Measurements from ENCODE around the gene CDIP1.

CDIP1 gene

DNA sequence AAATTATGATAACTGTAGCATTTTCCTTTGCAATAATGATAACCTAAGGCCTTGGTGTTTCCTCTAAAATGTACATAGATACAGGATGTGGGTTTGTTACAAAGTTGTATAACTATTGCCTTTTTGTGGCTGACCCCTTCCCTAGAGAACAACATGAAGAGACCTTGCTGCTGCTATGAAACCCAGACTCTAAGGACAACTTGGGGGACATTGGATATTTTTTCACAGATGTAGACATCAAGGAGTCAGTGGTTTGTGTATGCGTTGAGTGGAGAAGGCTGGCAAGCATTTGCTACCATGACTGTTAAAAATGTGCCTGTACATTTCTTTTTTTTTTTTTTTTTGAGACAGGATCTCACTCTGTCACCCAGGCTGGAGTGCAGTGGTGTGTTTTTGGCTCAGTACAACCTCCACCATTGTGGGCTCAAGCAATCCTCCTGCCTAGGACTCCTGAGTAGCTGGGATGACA lies 50.0 kb downstream of the CDIP1 start:
- CTCF ChIA-PET = no interaction called here
- DNase-seq (ENCODE audit: extremely low spot score) = no peak
- TF ChIP-seq ELF4 (IDR thresholded peaks at IDR 0.05) = no peak
- no peak for TF ChIP-seq LEF1 (IDR thresholded peaks at IDR 0.05; ENCODE audit: borderline replicate concordance)
- no peak for TF ChIP-seq CTBP1 (IDR thresholded peaks at IDR 0.05; ENCODE audit: borderline replicate concordance)
- TF ChIP-seq FOXK2 (IDR thresholded peaks at IDR 0.05) = no peak
- TF ChIP-seq SUZ12 (IDR thresholded peaks at IDR 0.05) = no peak
- no peak for TF ChIP-seq SP1 (IDR thresholded peaks at IDR 0.05)
- no peak for TF ChIP-seq L3MBTL2 (conservative IDR thresholded peaks at IDR 0.05)
- POLR2A ChIA-PET = no interaction called here

DNA sequence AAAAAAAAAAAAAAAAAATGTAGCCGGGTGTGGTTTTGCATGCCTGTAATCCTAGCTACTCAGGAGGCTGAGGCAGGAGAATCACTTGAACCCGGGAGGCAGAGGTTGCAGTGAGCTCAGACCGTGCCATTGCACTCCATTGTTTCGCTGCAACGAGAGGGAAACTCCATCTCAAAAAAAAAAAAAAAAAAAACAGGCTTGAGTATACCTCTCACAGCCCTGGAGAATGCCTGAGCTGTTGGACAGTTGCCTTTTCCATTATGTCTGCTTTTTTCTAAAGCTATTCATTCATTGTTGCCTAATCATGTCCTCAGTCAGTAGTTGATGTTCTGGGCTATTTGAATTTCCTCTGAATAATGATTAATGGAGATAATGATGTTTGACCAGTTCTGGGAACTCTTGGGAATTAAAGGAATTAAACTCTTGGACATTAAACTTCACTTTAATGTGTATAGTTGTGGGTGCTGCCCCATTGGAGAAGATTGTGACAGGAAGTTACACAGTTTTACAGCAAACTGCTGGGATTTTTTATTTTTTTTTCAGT lies 50.5 kb downstream of the CDIP1 start:
- TF ChIP-seq ELF4 (IDR thresholded peaks at IDR 0.05) = no peak
- no peak for TF ChIP-seq CTBP1 (IDR thresholded peaks at IDR 0.05; ENCODE audit: borderline replicate concordance)
- TF ChIP-seq TARDBP (IDR thresholded peaks at IDR 0.05) = no peak
- TF ChIP-seq FOXA1 (IDR thresholded peaks at IDR 0.05) = no peak
- ChIA-PET CTCF (interaction anchor here (0.7 kb wide), 1 partner anchor 75 kb away, joined by 9 read pairs; no protein-coding TSS in a partner anchor), POLR2A (no interaction called here)
- no peak for DNase-seq (ENCODE audit: extremely low spot score)

- DNase-seq (ENCODE audit: extremely low spot score) = no peak
- TF ChIP-seq LEF1 (IDR thresholded peaks at IDR 0.05; ENCODE audit: borderline replicate concordance) = no peak
- TF ChIP-seq L3MBTL2 (conservative IDR thresholded peaks at IDR 0.05) = no peak
- TF ChIP-seq ZNF384 (IDR thresholded peaks at IDR 0.05) = no peak
- TF ChIP-seq FOXA1 (IDR thresholded peaks at IDR 0.05) = no peak
- no peak for TF ChIP-seq NFRKB (IDR thresholded peaks at IDR 0.05)
- TF ChIP-seq HDGF (IDR thresholded peaks at IDR 0.05; ENCODE audit: borderline replicate concordance) = no peak
- TF ChIP-seq BHLHE40 (IDR thresholded peaks at IDR 0.05; ENCODE audit: borderline replicate concordance) = no peak
- TF ChIP-seq SUZ12 (IDR thresholded peaks at IDR 0.05) = no peak
- no peak for TF ChIP-seq FOXM1 (IDR thresholded peaks at IDR 0.05; ENCODE audit: borderline replicate concordance)
- TF ChIP-seq, protein P1, sequence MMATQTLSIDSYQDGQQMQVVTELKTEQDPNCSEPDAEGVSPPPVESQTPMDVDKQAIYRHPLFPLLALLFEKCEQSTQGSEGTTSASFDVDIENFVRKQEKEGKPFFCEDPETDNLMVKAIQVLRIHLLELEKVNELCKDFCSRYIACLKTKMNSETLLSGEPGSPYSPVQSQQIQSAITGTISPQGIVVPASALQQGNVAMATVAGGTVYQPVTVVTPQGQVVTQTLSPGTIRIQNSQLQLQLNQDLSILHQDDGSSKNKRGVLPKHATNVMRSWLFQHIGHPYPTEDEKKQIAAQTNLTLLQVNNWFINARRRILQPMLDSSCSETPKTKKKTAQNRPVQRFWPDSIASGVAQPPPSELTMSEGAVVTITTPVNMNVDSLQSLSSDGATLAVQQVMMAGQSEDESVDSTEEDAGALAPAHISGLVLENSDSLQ (IDR thresholded peaks at IDR 0.05) = no peak
- no peak for TF ChIP-seq ARNT (IDR thresholded peaks at IDR 0.05)
- TF ChIP-seq FOXK2 (IDR thresholded peaks at IDR 0.05) = no peak
- TF ChIP-seq CTBP1 (IDR thresholded peaks at IDR 0.05; ENCODE audit: borderline replicate concordance) = no peak
- TF ChIP-seq SP1 (IDR thresholded peaks at IDR 0.05) = no peak
- TF ChIP-seq ELF4 (IDR thresholded peaks at IDR 0.05) = no peak
- ChIA-PET CTCF (no interaction called here), POLR2A (no interaction called here)
Measured at GRCh38 chr16:4486126-4486893, 52.3 kb downstream of the CDIP1 start.

DNA sequence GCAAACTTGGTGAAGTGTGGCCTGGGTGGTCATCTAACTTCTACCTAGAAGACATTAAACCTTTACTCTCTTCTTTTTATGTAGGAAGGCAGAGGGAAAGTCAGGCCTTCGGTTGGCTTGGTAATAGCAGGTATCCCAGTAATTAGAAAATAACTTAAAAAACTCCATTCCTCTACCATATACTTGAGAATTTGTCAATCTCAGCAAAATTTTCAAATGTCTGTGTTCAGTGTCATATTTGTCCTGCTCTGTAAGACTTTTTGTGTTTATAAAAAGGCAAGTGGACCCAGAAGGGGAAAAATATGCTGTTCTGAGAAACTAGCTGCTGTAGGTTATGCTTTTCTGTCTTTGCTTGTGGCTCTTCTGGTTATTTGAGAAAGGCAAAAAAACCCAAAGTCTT lies 56.6 kb downstream of the CDIP1 start:
- ChIA-PET POLR2A (no interaction called here), CTCF (interaction anchor here (0.6 kb wide), 1 partner anchor 18 kb away, joined by 4 read pairs; no protein-coding TSS in a partner anchor)
- no peak for TF ChIP-seq LEF1 (IDR thresholded peaks at IDR 0.05; ENCODE audit: borderline replicate concordance)
- no peak for TF ChIP-seq L3MBTL2 (conservative IDR thresholded peaks at IDR 0.05)
- DNase-seq (ENCODE audit: extremely low spot score) = no peak

- CTCF ChIA-PET = interaction anchor here (0.6 kb wide), 1 partner anchor 18 kb away, joined by 4 read pairs; no protein-coding TSS in a partner anchor
- TF ChIP-seq SP1 (IDR thresholded peaks at IDR 0.05) (no peak), FOXM1 (IDR thresholded peaks at IDR 0.05; ENCODE audit: borderline replicate concordance) (no peak), CTBP1 (IDR thresholded peaks at IDR 0.05; ENCODE audit: borderline replicate concordance) (no peak), TARDBP (IDR thresholded peaks at IDR 0.05) (no peak), FOXA1 (IDR thresholded peaks at IDR 0.05) (no peak), SUZ12 (IDR thresholded peaks at IDR 0.05) (no peak), BHLHE40 (IDR thresholded peaks at IDR 0.05; ENCODE audit: borderline replicate concordance) (no peak), NFRKB (IDR thresholded peaks at IDR 0.05) (no peak), FOXK2 (IDR thresholded peaks at IDR 0.05) (no peak), ZNF384 (IDR thresholded peaks at IDR 0.05) (no peak), HDGF (IDR thresholded peaks at IDR 0.05; ENCODE audit: borderline replicate concordance) (no peak), L3MBTL2 (conservative IDR thresholded peaks at IDR 0.05) (no peak), LEF1 (IDR thresholded peaks at IDR 0.05; ENCODE audit: borderline replicate concordance) (no peak), ELF4 (IDR thresholded peaks at IDR 0.05) (no peak), ARNT (IDR thresholded peaks at IDR 0.05) (no peak)
- TF ChIP-seq, protein P1 (IDR thresholded peaks at IDR 0.05) = no peak
- DNase-seq (ENCODE audit: extremely low spot score) = no peak
- POLR2A ChIA-PET = no interaction called here
Measured at GRCh38 chr16:4481526-4481925, 57.0 kb downstream of the CDIP1 start.

GRCh38 chr16:4477966-4478365 lies 60.6 kb downstream of the CDIP1 start:
- ChIA-PET POLR2A (no interaction called here), CTCF (interaction anchor here (0.6 to 0.8 kb wide), 4 partner anchors 17 to 1233 kb away, joined by 3 read pairs; partner anchors contain the start of gene CORO7)
- peak; percentile 33 for DNase-seq (ENCODE audit: extremely low spot score)
- TF ChIP-seq ZNF384 (IDR thresholded peaks at IDR 0.05) = no peak
- TF ChIP-seq, protein P1 (IDR thresholded peaks at IDR 0.05) = peak; percentile 19; the same call in 1 of the 2 replicates
- no peak for TF ChIP-seq SUZ12 (IDR thresholded peaks at IDR 0.05)
- no peak for TF ChIP-seq L3MBTL2 (conservative IDR thresholded peaks at IDR 0.05)
